GM12878 (cell line): ENCODE measurements around the gene SIK3. TPM values are rescaled to one million over a fixed set of nuclear protein-coding genes. Genes with fewer than 3 reads are reported as not detected.

Source experiments
- CBX5 ChIP-seq: sonication (generic); IDR thresholded peaks from 2 replicates; pipeline ENCODE4 v1.6.1; 2016; ENCODE audit warnings: low read depth, moderate library complexity, mild to moderate bottlenecking, inconsistent platforms
- CUX1 ChIP-seq: IDR thresholded peaks from 2 replicates; pipeline ENCODE4 v1.6.1; 2012; ENCODE audit warnings: improper control_type of control experiment, low read depth, low read length; ENCODE audit not compliant: insufficient replicate concordance
- PAX8 ChIP-seq: fragments of 450-650 bp; IDR thresholded peaks from 2 replicates; pipeline ENCODE4 v1.6.1; 2017; ENCODE audit warnings: mild to moderate bottlenecking, moderate library complexity
- RCOR1 ChIP-seq: conservative IDR thresholded peaks from 2 replicates; pipeline ENCODE4 v1.6.1; 2012; ENCODE audit warnings: low read depth, low read length, improper control_type of control experiment
- RELB ChIP-seq: fragments of 450-650 bp; IDR thresholded peaks from 2 replicates; pipeline ENCODE4 v1.6.1; 2017; ENCODE audit warnings: low read depth, mild to moderate bottlenecking, moderate library complexity
- WRNIP1 ChIP-seq: IDR thresholded peaks from 2 replicates; pipeline ENCODE4 v1.6.1; 2011; ENCODE audit warnings: low read depth, low read length, improper control_type of control experiment, borderline replicate concordance
- polyA plus RNA-seq, 11 experiments: library from polyadenylated mRNA; depleted of rRNA in 4 of 11; unstranded in 6 of 11; stranded (reverse) in 5 of 11; fragments of >200 nt; fragmentation: Nextera tagmentation in 4 of 11; fragmentation: Illumina TruSeq in 1 of 11; extraction: Ambion mirVana in 4 of 11; extraction: Trizol in 1 of 11; gene quantifications; 1 replicate in 1 of 11; 2 replicates in 10 of 11; pipeline versions ENCODE4 v1.2.1 to v1.2.3, GENCODE V29; 2011 to 2016; ENCODE audit warnings: inconsistent platforms in 2 of 11, missing spikeins in 2 of 11, low read depth in 1 of 11
- total RNA-seq, 4 experiments: library from RNA; depleted of rRNA in 3 of 4; stranded (reverse); fragments of >200 nt in 3 of 4; fragmentation: Illumina TruSeq in 1 of 4; extraction: Trizol in 1 of 4; gene quantifications; 2 replicates each; pipeline versions ENCODE4 v1.2.1 to v1.2.3, GENCODE V29; 2013 to 2021
- TF ChIP-seq, protein P1 (sequence below): fragments of 450-650 bp; IDR thresholded peaks from 2 replicates; pipeline ENCODE4 v1.6.1; 2016; ENCODE audit warnings: mild to moderate bottlenecking, moderate library complexity, borderline replicate concordance
- TF ChIP-seq, protein P2 (sequence below): fragments of 450-650 bp; IDR thresholded peaks from 2 replicates; pipeline ENCODE4 v1.6.1; 2017; ENCODE audit warnings: mild to moderate bottlenecking, moderate library complexity
- TF ChIP-seq, protein P3 (sequence below): fragments of 450-650 bp; IDR thresholded peaks from 2 replicates; pipeline ENCODE4 v1.6.1; 2014; ENCODE audit warnings: mild to moderate bottlenecking

SIK3 gene
- total and polyA plus RNA-seq, 10 of the 15 experiments (the other 5 are each of a cell fraction or from before 2014, with no cell fraction given) = 2.5 to 31.9 (median 11.1) TPM

- TF ChIP-seq RELB (peak; percentile 40; the same call in 1 of the 2 replicates), WRNIP1 (no peak), CBX5 (no peak), RCOR1 (no peak), PAX8 (no peak), CUX1 (no peak)
- TF ChIP-seq, protein P1, sequence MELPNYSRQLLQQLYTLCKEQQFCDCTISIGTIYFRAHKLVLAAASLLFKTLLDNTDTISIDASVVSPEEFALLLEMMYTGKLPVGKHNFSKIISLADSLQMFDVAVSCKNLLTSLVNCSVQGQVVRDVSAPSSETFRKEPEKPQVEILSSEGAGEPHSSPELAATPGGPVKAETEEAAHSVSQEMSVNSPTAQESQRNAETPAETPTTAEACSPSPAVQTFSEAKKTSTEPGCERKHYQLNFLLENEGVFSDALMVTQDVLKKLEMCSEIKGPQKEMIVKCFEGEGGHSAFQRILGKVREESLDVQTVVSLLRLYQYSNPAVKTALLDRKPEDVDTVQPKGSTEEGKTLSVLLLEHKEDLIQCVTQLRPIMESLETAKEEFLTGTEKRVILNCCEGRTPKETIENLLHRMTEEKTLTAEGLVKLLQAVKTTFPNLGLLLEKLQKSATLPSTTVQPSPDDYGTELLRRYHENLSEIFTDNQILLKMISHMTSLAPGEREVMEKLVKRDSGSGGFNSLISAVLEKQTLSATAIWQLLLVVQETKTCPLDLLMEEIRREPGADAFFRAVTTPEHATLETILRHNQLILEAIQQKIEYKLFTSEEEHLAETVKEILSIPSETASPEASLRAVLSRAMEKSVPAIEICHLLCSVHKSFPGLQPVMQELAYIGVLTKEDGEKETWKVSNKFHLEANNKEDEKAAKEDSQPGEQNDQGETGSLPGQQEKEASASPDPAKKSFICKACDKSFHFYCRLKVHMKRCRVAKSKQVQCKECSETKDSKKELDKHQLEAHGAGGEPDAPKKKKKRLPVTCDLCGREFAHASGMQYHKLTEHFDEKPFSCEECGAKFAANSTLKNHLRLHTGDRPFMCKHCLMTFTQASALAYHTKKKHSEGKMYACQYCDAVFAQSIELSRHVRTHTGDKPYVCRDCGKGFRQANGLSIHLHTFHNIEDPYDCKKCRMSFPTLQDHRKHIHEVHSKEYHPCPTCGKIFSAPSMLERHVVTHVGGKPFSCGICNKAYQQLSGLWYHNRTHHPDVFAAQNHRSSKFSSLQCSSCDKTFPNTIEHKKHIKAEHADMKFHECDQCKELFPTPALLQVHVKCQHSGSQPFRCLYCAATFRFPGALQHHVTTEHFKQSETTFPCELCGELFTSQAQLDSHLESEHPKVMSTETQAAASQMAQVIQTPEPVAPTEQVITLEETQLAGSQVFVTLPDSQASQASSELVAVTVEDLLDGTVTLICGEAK = no peak
- TF ChIP-seq, protein P2, sequence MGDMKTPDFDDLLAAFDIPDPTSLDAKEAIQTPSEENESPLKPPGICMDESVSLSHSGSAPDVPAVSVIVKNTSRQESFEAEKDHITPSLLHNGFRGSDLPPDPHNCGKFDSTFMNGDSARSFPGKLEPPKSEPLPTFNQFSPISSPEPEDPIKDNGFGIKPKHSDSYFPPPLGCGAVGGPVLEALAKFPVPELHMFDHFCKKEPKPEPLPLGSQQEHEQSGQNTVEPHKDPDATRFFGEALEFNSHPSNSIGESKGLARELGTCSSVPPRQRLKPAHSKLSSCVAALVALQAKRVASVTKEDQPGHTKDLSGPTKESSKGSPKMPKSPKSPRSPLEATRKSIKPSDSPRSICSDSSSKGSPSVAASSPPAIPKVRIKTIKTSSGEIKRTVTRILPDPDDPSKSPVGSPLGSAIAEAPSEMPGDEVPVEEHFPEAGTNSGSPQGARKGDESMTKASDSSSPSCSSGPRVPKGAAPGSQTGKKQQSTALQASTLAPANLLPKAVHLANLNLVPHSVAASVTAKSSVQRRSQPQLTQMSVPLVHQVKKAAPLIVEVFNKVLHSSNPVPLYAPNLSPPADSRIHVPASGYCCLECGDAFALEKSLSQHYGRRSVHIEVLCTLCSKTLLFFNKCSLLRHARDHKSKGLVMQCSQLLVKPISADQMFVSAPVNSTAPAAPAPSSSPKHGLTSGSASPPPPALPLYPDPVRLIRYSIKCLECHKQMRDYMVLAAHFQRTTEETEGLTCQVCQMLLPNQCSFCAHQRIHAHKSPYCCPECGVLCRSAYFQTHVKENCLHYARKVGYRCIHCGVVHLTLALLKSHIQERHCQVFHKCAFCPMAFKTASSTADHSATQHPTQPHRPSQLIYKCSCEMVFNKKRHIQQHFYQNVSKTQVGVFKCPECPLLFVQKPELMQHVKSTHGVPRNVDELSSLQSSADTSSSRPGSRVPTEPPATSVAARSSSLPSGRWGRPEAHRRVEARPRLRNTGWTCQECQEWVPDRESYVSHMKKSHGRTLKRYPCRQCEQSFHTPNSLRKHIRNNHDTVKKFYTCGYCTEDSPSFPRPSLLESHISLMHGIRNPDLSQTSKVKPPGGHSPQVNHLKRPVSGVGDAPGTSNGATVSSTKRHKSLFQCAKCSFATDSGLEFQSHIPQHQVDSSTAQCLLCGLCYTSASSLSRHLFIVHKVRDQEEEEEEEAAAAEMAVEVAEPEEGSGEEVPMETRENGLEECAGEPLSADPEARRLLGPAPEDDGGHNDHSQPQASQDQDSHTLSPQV = no peak
- TF ChIP-seq, protein P3, sequence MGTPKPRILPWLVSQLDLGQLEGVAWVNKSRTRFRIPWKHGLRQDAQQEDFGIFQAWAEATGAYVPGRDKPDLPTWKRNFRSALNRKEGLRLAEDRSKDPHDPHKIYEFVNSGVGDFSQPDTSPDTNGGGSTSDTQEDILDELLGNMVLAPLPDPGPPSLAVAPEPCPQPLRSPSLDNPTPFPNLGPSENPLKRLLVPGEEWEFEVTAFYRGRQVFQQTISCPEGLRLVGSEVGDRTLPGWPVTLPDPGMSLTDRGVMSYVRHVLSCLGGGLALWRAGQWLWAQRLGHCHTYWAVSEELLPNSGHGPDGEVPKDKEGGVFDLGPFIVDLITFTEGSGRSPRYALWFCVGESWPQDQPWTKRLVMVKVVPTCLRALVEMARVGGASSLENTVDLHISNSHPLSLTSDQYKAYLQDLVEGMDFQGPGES = no peak
These were observed 25.4 kb downstream of the SIK3 start (continued) for GRCh38 chr11:117072517-117073461.
